Spinal cord (tissue), 10 donors: Measurements from ENCODE around the gene RHOC. TPM values are rescaled to one million over a fixed set of nuclear protein-coding genes. Genes with fewer than 3 reads are reported as not detected.
A peak's percentile ranks its signal among the peaks of the same experiment; 100 is the strongest.

ENCODE experiments used
- DNase-seq, 6 donors: peaks; one replicate each; pipeline versions ENCODE4 v3.0.0 to v3.0.0-alpha.2; 2013 to 2015; ENCODE audit warnings: low spot score in 6 of 6, low read depth in 4 of 6
- H3K27ac ChIP-seq: one replicate; pipeline ENCODE4 v1.5.1; 2013; ENCODE audit warnings: low read depth, low read length, control low read depth
- H3K27me3 ChIP-seq: one replicate; pipeline ENCODE4 v1.6.1; 2013; ENCODE audit warnings: low read length; ENCODE audit not compliant: control insufficient read depth, insufficient read depth
- H3K36me3 ChIP-seq: one replicate; pipeline ENCODE4 v1.6.1; 2013; ENCODE audit warnings: low read length; ENCODE audit not compliant: control insufficient read depth, insufficient read depth
- H3K4me1 ChIP-seq: one replicate; pipeline ENCODE4 v1.6.1; 2013; ENCODE audit warnings: low read length; ENCODE audit not compliant: control insufficient read depth, insufficient read depth
- H3K4me3 ChIP-seq: one replicate; pipeline ENCODE4 v1.5.1; 2013; ENCODE audit warnings: low read depth, low read length, control low read depth
- H3K9me3 ChIP-seq: one replicate; pipeline ENCODE4 v1.6.1; 2013; ENCODE audit warnings: low read length; ENCODE audit not compliant: control insufficient read depth, insufficient read depth
- WGBS: methylation state at CpG from one replicate; pipeline ENCODE4 v1.1.5; 2013; ENCODE audit warnings: missing lambda C conversion rate; ENCODE audit not compliant: insufficient coverage; 5-methylcytosine and 5-hydroxymethylcytosine counted together
- polyA plus RNA-seq, 2 donors: library from polyadenylated mRNA; unstranded; fragments of 120-200 nt; gene quantifications; one replicate each; pipeline ENCODE4 v1.2.1, GENCODE V29; 2013; ENCODE audit not compliant: insufficient read length in 2 of 2
- total RNA-seq, 2 donors: library from RNA; depleted of rRNA in 1 of 2; stranded (reverse); fragments of 120-200 nt in 1 of 2; fragments of >200 nt in 1 of 2; gene quantifications; one replicate each; pipeline versions ENCODE4 v1.2.3 to v1.2.4, GENCODE V29; 2013 to 2014
- donor health status: healthy.

RHOC gene
- total and polyA plus RNA-seq, 4 donors = 96.7 to 282 (median 223) TPM

- peaks cover 16% of the 10 kb centered on the region for H3K27me3 ChIP-seq
- no peak for DNase-seq
- 80% methylated on average over 9 of the region's 9 CpGs for WGBS
- no peaks in the 10 kb centered on the region for H3K9me3 ChIP-seq
- H3K4me1 ChIP-seq = peaks cover 40% of the 10 kb centered on the region
- no peak overlapping the region for H3K27ac ChIP-seq
- H3K36me3 ChIP-seq = peaks cover 2% of the 10 kb centered on the region
- no peak overlapping the region for H3K4me3 ChIP-seq
Measured at GRCh38 chr1:112712701-112713128, 5.8 kb upstream of the RHOC start.

GRCh38 chr1:112712191-112712590, 5.3 kb upstream of the RHOC start:
- Histone ChIP-seq H3K27ac (no peak overlapping the region), H3K4me3 (no peak overlapping the region), H3K27me3 (peaks cover 14% of the 10 kb centered on the region), H3K36me3 (peaks cover 2% of the 10 kb centered on the region), H3K9me3 (no peaks in the 10 kb centered on the region), H3K4me1 (peaks cover 45% of the 10 kb centered on the region)
- 97% methylated on average over 3 of the region's 7 CpGs for WGBS
- DNase-seq = no peak

GRCh38 chr1:112711670-112712069, 4.7 kb upstream of the RHOC start:
- 53% methylated on average over 9 of the region's 11 CpGs for WGBS
- peaks cover 46% of the 10 kb centered on the region for H3K4me1 ChIP-seq
- H3K36me3 ChIP-seq = peaks cover 2% of the 10 kb centered on the region
- H3K4me3 ChIP-seq = no peak overlapping the region
- no peak for DNase-seq
- H3K27ac ChIP-seq = no peak overlapping the region
- no peaks in the 10 kb centered on the region for H3K9me3 ChIP-seq
- peaks cover 14% of the 10 kb centered on the region for H3K27me3 ChIP-seq

GRCh38 chr1:112711041-112711440, 4.1 kb upstream of the RHOC start:
- Histone ChIP-seq H3K9me3 (no peaks in the 10 kb centered on the region), H3K36me3 (peaks cover 2% of the 10 kb centered on the region), H3K27me3 (peaks cover 14% of the 10 kb centered on the region), H3K4me1 (peaks cover 46% of the 10 kb centered on the region), H3K27ac (no peak overlapping the region), H3K4me3 (no peak overlapping the region)
- 32% methylated on average over 6 of the region's 7 CpGs for WGBS
- peak in 1 of 6 donors; percentile 59 for DNase-seq

- H3K27ac ChIP-seq = no peak overlapping the region
- peaks cover 46% of the 10 kb centered on the region for H3K4me1 ChIP-seq
- peaks cover 2% of the 10 kb centered on the region for H3K36me3 ChIP-seq
- 89% methylated on average over 1 of the region's 3 CpGs for WGBS
- H3K9me3 ChIP-seq = no peaks in the 10 kb centered on the region
- DNase-seq = no peak
- H3K4me3 ChIP-seq = no peak overlapping the region
- peaks cover 15% of the 10 kb centered on the region for H3K27me3 ChIP-seq
Measured at GRCh38 chr1:112710586-112710985, 3.7 kb upstream of the RHOC start.

GRCh38 chr1:112710159-112710558, 3.2 kb upstream of the RHOC start:
- H3K4me1 ChIP-seq = peaks cover 47% of the 10 kb centered on the region
- DNase-seq = no peak
- H3K9me3 ChIP-seq = no peaks in the 10 kb centered on the region
- WGBS = 98% methylated on average over 5 of the region's 7 CpGs
- H3K27me3 ChIP-seq = peaks cover 18% of the 10 kb centered on the region
- H3K4me3 ChIP-seq = no peak overlapping the region
- peaks cover 2% of the 10 kb centered on the region for H3K36me3 ChIP-seq
- no peak overlapping the region for H3K27ac ChIP-seq

- Histone ChIP-seq H3K27me3 (peaks cover 7% of the 10 kb centered on the region), H3K27ac (no peak overlapping the region), H3K4me1 (peaks cover 50% of the 10 kb centered on the region), H3K9me3 (no peaks in the 10 kb centered on the region), H3K4me3 (no peak overlapping the region), H3K36me3 (peaks cover 2% of the 10 kb centered on the region)
- DNase-seq = no peak
- WGBS = no CpG with 5 or more reads among the region's 3 CpGs
Measured at GRCh38 chr1:112708489-112708888, 1.6 kb upstream of the RHOC start.

- H3K4me3 ChIP-seq = no peak overlapping the region
- H3K36me3 ChIP-seq = peaks cover 2% of the 10 kb centered on the region
- peaks cover 53% of the 10 kb centered on the region for H3K4me1 ChIP-seq
- H3K9me3 ChIP-seq = no peaks in the 10 kb centered on the region
- WGBS = 74% methylated on average over 4 of the region's 6 CpGs
- DNase-seq = no peak
- H3K27me3 ChIP-seq = peaks cover 7% of the 10 kb centered on the region
- H3K27ac ChIP-seq = no peak overlapping the region
Measured at GRCh38 chr1:112708002-112708448, 1.1 kb upstream of the RHOC start.

GRCh38 chr1:112707221-112708001, 484 bp upstream of the RHOC start:
- H3K27me3 ChIP-seq = peaks cover 7% of the 10 kb centered on the region
- peak overlapping the region; percentile 77 for H3K27ac ChIP-seq
- H3K9me3 ChIP-seq = no peaks in the 10 kb centered on the region
- H3K36me3 ChIP-seq = peaks cover 8% of the 10 kb centered on the region
- peak overlapping the region; percentile 85 for H3K4me3 ChIP-seq
- DNase-seq = peak in 3 of 6 donors; percentile 66 to 91 (median 86)
- H3K4me1 ChIP-seq = peaks cover 59% of the 10 kb centered on the region
- WGBS = 5% methylated on average over 27 of the region's 42 CpGs
